Skin epidermis (tissue), 12 donors: ENCODE data around the gene SLC8B1.

Experiments used
- H3K27ac ChIP-seq, 21 experiments: fragments of 200-600 bp; sonication (generic) in 11 of 21; one replicate each; pipeline ENCODE4 v1.5.0; 2020; ENCODE audit warnings: mild to moderate bottlenecking in 3 of 21, inconsistent platforms in 2 of 21, moderate library complexity in 2 of 21
- H3K4me3 ChIP-seq, 7 experiments: fragments of 200-600 bp; sonication (generic) in 2 of 7; one replicate each; pipeline ENCODE4 v1.5.0; 2020; ENCODE audit warnings: inconsistent platforms in 2 of 7, mild to moderate bottlenecking in 2 of 7, moderate library complexity in 1 of 7

Gene SLC8B1

DNA sequence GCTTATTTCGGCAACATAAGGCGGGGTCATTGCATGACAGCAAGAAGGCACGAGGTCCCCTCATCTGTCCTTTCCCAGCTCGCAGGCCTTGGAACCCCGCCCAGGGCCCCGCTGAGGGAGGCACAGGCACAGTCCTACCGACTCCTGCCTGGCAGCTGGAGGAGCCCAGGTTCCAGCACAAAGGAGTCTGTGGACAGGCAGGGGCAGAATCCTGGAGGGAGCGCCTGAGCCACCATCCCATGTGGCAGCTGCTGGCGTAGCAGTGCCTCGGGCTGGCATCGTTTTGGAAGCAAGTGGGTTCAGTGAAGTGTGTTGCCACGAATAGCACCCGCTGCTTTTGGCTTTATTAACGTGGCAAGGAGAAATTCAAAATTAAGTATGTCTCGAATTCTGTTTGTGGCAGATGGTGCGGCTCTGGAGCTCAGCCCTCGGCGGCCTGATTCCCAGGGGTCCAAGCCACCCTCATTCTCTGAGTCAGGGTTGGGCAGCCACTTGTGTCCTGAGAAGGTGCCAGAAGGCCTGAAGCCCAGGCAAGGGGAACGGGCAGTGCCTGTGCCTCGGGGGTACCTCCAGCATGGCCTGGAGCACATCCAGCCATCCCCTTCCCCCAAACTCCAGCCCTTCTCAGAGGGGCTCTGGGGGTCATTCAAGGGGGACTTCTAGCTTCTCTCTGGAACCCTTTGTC is 35.9 kb downstream of the SLC8B1 start:
- H3K4me3 ChIP-seq, result no peak overlapping the region

DNA sequence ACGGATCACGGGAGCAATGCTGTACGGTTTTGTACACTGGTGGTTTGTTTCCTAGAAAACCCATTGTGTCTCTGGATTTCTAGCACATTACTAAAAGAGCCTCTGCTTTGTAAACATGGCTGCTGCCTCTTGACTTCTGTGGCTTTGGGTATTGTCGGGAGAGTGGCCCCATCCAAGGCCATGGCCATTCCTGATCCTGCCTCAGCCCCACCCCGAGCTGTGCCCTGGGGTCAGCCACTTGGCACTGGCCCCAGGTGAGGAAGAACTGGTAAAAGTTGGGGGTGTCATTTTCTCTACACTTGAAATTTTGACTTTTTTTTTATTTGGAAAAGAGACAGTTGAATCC is 36.5 kb downstream of the SLC8B1 start:
- peak overlapping the region in 14 of 21 experiments; percentile 1 to 78 (median 58) for H3K27ac ChIP-seq
- no peak overlapping the region for H3K4me3 ChIP-seq

More for the DNA sequence above, 35.9 kb downstream of the SLC8B1 start:
- H3K27ac ChIP-seq, result peak overlapping the region in 20 of 21 experiments; percentile 25 to 78 (median 55)

DNA sequence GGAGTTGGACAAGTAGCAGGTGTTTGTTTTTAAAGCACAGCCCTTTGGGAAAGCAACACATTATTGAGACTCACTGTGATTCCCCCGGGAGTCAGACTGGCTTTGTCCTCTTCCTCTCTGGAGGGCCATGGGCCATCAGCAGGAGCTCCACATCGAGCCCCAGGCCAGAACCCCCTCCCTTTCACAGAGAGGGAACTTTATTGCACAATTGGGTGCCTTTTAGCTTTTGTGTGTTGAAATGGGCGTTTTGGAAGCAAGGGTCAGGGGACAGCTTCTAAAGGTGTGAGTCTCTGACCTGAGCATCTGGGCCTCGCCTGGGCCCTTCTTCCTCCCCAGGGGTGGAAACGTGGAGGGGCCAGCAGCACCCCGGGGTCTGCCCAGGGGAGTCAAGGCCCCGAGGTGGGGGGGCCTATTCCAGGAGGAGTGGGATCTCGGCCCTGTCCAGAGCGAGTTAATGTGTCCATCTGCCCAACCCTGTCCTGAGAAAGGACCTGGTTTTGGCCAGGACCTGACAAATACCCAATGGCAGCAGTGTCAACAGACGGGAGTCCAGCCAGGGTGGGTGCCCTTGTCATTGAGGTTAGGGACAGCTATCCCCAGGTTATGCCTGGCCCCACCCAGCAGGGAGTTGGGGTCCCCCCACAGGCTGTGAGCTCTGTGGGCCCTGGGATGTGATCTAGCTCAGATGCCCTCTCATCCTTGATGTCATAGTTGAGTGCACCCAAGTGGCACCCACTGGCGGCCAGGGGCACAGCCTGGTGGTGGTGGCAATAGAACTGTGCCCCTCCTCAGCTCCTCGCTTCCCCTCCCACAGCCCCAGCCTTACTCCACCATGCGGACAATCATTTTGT is 37.1 kb downstream of the SLC8B1 start:
- Histone ChIP-seq H3K4me3 (no peak overlapping the region), H3K27ac (peak overlapping the region in 12 of 21 experiments; percentile 1 to 78 (median 52))

DNA sequence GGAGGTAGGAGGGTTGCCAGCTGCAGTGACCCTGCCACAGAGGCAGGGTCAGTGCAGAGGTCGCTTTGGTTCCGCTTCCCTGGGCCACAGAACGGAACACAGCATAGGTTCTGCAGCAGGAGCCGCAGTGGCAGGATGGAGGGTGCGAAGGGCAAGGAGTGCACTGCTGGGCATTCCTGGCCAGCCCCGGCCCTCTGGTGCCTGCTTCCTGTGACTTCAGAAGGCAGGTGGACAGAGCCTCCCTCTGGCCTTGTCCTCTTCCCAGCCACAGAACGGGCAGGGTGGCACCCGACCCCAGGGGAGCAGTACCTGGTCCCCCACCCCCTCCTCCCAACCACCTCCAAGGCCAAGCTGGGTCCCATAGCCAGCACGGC is 37.7 kb downstream of the SLC8B1 start:
- H3K27ac ChIP-seq, result peak overlapping the region in 2 of 21 experiments; percentile 1 to 78
- H3K4me3 ChIP-seq, result no peak overlapping the region

DNA sequence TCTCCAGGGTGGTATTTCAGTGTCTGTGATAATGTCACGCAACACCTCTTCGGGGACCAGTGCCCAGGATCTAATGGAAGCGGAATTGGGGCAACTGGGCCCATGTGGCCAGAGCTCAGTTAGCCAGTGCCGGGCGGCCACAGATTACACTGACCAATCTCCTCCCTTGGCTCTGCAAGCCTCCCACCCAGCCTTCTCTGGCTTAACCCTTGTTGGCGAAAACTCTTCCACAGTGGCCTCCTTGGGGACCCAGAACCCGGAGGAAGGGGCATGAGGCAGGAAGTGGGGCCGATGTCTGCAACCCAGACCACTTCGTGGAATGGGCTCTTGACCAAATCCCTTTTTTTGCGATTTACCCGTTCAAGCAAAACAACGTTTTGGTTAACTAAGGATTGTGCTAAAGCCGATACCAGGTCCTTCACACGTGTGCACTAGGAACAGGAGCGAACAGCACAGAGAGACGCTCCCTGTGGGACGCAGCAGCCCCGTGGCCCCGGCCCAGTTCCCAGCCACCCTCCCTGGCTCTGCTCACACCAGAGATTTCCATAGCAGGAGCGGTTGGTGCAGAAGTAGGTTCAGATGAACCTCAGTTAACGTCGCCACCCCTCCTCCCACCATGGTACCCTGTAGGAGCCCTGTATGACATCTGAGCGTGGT is 38.2 kb downstream of the SLC8B1 start:
- Histone ChIP-seq H3K27ac (peak overlapping the region in 1 of 21 experiments; percentile 78), H3K4me3 (no peak overlapping the region)

DNA sequence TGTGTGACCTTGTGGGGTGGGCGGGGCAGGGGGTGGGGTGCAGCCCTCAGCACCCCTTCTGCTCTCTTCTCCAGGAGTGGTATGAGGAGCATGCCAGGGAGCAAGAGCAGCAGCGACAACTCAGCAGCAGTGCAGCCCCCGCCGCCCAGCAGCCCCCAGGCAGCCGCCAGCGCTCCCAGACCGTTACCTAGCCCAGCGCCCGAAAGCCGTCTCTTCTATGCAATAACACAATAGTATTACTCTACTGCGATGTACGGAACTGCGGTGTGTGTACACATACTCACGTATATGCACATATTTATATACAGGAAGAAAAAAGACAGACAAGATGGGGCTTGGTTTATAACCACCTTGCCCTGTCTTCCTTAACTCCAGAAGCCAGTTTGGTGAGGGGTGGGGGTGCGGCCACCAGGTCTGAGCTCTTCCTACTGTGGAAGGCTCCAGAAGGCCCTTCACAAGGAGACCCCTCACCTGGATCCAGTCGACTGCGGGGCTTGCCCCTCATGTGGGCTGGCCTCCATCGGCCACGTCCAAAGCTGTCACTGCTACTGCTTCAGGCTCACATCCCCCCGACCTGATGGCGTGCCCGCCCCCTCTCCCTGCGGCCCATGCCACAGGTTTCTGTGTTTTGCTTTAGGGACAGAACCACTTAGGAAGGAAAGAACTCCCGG is 38.9 kb downstream of the SLC8B1 start:
- Histone ChIP-seq H3K4me3 (no peak overlapping the region), H3K27ac (no peak overlapping the region)

DNA sequence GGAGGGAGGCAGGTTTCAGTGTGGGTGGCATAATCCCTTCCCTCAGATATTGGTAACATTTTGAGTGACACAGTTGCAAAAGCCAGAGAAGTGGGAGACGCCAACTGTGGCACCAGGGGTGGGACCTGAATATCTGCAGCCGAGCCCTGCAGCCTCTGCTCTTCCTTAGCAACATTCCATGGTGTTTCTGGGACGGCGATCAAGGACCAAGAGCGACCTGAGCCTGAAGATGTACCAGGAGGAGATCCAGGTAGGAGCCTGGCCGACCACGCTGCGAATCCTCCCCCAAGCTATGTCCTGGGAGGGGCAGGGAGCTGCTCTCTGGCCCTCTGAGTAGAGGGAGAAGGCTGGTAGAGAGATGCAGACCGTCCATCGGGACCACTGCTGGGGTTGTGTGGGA is 41.8 kb downstream of the SLC8B1 start:
- no peak overlapping the region for H3K4me3 ChIP-seq
- no peak overlapping the region for H3K27ac ChIP-seq

DNA sequence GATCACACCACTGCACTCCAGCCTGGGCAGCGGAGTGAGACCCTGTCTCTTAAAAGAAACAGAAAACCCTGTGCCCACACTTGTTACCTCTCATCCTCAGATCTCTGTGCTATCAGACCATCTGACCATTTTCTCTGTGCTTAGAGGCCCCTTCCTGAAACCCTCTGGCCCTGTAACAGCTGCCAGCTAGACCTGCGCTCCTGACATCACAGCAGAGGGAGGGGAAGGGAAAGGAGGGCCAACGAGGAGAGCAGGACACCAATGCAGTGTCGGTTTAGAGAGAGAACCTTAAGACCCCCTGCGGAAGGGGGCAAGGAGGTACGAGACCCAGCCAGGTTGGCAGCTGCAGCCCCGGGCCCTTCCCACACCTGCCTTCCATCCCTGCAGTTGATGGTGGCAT is 42.4 kb downstream of the SLC8B1 start:
- H3K27ac ChIP-seq, result no peak overlapping the region
- no peak overlapping the region for H3K4me3 ChIP-seq

DNA sequence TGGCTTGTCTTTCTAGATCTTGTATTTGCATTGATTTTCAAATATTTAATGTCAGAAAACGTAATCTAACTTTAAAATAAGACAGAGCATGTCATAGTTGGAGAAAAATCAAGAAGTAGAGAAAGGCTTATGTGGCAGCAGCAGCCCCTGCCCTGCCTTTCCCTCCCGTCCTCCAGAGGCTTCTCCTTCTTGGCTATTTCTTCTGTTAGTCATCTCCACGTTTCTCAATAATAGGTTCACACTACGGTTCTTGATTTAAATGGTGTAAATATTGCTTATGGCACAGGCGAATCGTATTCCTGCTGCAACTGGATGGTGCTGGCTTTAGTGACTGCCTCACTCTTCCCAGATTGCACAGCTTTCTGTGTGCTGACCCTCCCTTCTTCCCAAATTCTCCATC is 42.8 kb downstream of the SLC8B1 start:
- H3K4me3 ChIP-seq, result no peak overlapping the region
- H3K27ac ChIP-seq, result no peak overlapping the region

DNA sequence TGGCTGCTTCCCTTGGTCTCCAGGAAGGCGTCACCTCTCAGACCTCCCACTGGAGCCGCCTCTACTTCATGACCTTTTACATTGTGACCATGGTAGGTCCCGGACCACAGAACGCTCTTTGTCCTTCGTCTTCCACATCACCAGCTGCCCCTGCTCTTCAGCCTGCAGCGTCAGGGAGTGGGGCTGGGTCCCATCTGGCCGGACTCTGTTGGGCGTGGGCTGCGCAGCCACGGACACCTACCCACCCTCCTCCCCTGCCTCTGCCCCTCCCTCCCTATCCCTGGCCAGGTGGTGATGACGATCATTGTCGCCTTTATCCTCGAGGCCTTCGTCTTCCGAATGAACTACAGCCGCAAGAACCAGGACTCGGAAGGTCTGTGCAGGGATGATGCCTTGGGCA is 43.3 kb downstream of the SLC8B1 start:
- Histone ChIP-seq H3K27ac (no peak overlapping the region), H3K4me3 (no peak overlapping the region)

DNA sequence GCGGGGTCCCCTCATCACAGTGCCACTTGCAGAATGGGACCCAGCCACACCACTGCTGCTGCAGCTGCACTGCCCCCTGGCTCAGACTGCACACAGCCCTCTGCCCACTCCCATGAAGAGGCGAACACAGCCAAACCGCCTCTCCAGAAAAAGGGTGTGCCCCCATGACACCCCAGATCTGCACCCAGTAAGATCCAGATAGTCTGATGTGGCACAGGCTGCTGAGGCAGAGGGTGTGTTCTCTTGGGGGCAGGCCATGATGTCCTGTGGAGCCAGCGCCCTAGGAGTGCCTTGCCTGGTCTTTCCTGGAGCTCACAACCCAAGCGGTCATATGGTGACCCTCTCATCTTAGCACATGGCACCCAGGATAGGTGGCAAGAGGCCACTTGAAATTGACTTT is 44.4 kb downstream of the SLC8B1 start:
- Histone ChIP-seq H3K4me3 (no peak overlapping the region), H3K27ac (no peak overlapping the region)

DNA sequence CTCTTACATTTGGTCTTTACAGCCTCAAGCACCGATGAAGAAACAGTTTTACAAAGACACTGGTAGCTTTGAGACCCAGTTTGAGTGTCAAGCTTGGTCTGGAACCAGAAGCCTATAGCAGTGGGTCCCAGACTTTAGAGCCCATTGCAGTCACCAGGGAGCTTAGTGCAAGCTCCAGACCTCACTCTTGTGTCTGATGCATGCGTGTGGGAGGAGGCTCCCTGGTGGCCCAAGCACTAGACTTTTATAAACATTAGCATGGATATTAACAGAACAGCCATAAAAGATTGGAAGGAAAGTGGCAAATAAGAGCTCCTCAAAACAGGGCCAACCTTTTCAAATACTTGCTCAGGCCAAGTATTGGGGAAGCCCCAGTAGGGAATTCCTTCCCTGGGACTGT is 45.5 kb downstream of the SLC8B1 start:
- Histone ChIP-seq H3K27ac (no peak overlapping the region), H3K4me3 (no peak overlapping the region)

DNA sequence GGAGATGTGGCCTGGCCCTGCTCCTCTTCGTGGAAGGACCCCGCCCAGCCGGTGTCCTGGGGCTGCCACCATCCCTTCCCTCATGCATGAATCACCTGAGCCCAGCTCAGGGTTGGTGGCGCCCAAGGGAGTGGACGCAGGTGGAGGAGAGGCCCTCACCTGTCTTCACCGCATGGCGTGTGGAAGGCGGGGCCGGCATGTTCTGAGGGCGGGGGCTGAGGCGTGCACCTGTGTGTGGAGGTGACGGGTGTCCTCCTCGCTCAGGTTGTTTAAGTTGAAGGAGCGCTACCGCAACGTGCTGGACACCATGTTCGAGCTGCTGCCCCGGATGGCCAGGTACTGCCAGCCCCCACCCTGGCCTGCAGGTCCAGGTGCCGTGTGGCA is 47.0 kb downstream of the SLC8B1 start:
- no peak overlapping the region for H3K27ac ChIP-seq
- no peak overlapping the region for H3K4me3 ChIP-seq

DNA sequence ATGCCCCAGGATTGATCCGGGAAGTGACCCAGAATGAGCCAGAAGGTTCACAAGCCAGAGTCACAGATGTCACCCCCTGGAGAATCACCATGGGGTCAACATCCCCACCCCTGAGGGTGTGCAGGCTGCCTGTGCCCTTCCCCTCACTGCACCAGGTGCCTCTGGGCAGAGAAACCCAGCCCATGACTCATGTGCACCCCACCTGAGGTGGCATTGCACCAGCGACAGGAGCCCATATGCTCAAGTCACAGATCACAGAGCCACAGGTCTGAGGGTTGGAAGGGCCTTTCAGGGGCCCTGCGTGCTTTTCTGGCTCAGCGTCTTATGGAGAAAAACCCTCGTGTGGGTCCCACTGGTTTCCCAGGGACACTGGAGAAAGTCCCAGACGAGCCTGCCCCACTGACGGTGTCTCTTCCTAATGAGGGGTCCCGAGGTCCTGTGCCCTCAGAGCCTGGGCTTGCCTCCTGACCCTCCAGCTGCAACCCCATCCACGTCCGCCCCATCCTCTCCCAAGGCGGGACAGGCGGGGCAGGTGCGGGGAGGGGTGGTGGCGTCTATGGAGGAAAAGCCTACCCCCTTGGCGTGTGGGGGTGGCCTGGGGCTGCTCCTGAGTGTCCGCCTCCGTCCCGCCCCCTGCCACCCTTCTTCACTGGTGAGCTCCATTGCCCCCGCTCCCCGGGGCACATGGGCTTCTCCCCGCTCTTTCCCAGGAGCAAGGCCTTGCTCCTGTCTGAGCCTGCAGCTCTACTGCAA is 47.6 kb downstream of the SLC8B1 start:
- Histone ChIP-seq H3K4me3 (no peak overlapping the region), H3K27ac (peak overlapping the region in 1 of 21 experiments; percentile 31)

DNA sequence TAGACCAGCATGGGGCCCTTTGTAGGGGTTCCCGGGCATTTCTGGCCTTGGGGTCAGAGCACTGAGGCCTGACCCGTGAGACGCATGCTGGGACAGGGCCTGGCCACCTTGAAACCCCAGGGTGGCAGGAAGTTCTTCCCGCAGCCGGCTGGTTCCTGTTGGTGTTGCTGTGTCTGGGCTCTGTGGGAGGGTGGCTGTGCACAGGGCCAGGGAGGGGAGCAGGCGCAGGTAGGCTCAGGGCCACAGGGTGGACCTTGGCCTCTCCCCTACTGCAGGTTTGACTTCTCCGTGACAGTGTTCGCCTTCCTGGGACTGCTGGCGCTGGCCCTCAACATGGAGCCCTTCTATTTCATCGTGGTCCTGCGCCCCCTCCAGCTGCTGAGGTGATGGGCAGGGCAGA is 48.2 kb downstream of the SLC8B1 start:
- Histone ChIP-seq H3K27ac (peak overlapping the region in 1 of 21 experiments; percentile 31), H3K4me3 (no peak overlapping the region)

DNA sequence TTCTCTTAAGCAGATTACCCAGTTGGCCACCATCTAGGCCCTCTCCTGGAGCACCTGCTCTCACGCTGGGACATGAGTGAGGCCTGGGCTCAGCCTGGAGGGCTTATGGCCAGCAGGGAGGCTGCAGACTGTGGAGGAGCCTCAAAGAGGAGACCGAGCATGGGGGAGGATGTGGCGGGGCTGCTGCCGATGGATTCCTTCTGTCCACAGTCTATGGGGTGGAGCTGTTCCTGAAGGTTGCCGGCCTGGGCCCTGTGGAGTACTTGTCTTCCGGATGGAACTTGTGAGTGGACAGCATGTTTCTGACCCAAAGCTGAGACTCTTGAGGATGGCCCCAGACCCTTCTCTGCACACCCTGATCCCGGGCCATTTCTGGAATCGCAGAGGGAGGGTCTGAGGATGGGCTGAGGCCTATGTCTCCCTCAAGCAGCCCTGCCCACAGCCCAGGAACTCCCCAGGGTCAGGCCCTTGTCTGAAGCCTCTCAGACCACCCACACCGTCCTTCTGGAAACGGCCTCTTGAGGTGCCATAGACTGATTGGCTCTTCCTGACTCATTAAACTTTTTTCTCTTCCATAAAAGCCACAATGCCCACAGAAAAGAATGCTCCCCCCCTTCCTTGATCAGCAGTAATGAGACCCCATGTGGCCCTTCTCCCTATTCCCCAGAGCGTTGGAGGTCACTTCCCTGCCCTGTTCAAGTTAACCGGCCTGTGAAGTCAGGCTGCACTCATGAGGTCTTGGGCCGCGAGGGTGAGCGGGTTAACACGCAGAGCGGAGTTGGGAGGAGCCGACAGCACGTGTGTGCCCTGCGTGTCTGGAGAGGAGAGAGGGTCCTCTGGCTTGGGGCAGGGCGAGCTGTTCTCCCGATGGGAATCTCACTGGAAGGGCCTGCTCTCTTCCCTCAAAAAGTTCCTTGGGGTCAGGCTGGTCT is 49.0 kb downstream of the SLC8B1 start:
- Histone ChIP-seq H3K4me3 (no peak overlapping the region), H3K27ac (no peak overlapping the region)

DNA sequence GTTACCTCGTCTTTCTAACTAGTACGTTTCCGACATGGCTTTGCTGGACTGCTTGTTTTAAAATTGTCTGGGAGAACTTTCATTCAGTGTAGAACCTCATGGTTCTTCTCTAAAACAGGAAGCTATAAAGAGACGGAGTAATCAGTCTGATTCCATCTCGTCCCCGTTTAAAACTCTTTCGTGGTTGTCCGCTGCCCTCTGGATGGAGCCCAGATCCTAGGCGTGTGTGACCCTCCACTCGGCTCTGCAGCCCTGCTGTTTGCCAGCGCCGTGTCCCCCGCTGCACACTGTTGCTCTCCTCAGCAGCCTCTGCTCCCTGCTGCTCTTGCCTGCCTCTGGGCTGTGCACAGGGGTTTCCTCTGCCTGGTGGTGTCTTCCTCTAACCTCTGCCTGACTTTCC is 50.2 kb downstream of the SLC8B1 start:
- H3K27ac ChIP-seq, result no peak overlapping the region
- H3K4me3 ChIP-seq, result no peak overlapping the region

DNA sequence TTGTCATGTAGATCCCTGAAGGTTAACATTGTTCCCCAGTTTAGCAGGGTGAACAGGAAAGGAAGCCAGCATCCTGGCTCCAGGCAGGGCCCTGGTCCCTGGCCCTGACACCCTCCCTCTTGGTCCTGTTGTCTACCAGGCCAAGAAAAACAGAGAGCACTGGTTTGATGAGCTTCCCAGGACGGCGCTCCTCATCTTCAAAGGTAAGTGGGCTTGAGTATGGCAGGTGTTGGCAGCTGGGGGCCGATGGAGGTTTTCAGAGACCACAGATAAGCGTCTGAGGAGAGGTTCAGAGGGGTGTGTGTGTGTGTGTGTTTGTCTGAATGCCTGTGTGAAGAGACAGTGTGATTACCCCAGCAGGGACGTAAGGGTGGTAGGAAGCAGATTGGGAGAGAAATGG is 56.3 kb downstream of the SLC8B1 start:
- peak overlapping the region in 1 of 21 experiments; percentile 27 for H3K27ac ChIP-seq
- no peak overlapping the region for H3K4me3 ChIP-seq

DNA sequence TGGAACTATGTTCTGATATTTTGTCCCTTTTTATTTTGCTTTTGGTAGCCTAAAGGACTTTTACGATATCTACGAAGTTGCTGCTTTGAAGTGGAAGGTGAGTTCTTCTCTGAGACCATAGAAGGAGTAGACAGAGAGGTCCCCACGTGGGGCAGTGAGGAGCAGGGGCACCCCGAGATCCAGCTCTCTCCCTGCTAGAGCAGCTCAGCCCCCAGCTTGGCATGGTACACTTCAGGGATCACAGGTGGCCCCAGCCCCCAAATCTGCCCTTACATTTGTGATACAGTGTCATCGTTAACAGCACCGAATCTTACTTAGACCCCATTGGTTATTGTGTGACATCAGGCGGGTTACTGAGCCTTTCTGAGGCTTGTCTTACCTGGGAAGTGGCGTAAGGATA is 56.8 kb downstream of the SLC8B1 start:
- no peak overlapping the region for H3K4me3 ChIP-seq

More for the DNA sequence above, 56.8 kb downstream of the SLC8B1 start:
- H3K27ac ChIP-seq, result no peak overlapping the region
